H9 (cell line): ENCODE data around the gene HLA-DMA. TPM values are rescaled to one million over a fixed set of nuclear protein-coding genes. Genes with fewer than 3 reads are reported as not detected.

Source experiments
- DNase-seq: peaks from one replicate; pipeline ENCODE4 v3.0.0-alpha.2; 2017
- H2AFZ ChIP-seq: one replicate; pipeline ENCODE4 v1.6.1; 2013; ENCODE audit warnings: mild to moderate bottlenecking, low read length, control low read depth, moderate library complexity
- H2AK5ac ChIP-seq: 2 replicates; pipeline ENCODE4 v1.6.1; 2013; ENCODE audit warnings: low read length, control low read depth, mixed read lengths; ENCODE audit not compliant: insufficient read length
- H2BK120ac ChIP-seq: one replicate; pipeline ENCODE4 v1.6.1; 2013; ENCODE audit warnings: low read depth, mild to moderate bottlenecking, low read length, control low read depth, inconsistent platforms; ENCODE audit not compliant: poor library complexity, severe bottlenecking
- H2BK12ac ChIP-seq: 2 replicates; pipeline ENCODE4 v1.6.1; 2013; ENCODE audit warnings: low read length, control low read depth, mixed read lengths, low read depth; ENCODE audit not compliant: insufficient read length
- H2BK15ac ChIP-seq: 2 replicates; pipeline ENCODE4 v1.6.1; 2013; ENCODE audit warnings: low read depth, low read length, control low read depth
- H2BK20ac ChIP-seq: one replicate; pipeline ENCODE4 v1.6.1; 2013; ENCODE audit warnings: low read depth, mild to moderate bottlenecking, low read length, control low read depth, inconsistent platforms; ENCODE audit not compliant: poor library complexity, severe bottlenecking
- H2BK5ac ChIP-seq: 2 replicates; pipeline ENCODE4 v1.6.1; 2013; ENCODE audit warnings: low read length, control low read depth, mixed read lengths; ENCODE audit not compliant: insufficient read length
- H3K14ac ChIP-seq: 2 replicates; pipeline ENCODE4 v1.6.1; 2013; ENCODE audit warnings: low read length, control low read depth; ENCODE audit not compliant: insufficient read depth
- H3K18ac ChIP-seq: 2 replicates; pipeline ENCODE4 v1.6.1; 2013; ENCODE audit warnings: low read depth, mild to moderate bottlenecking, mixed read lengths, low read length, control low read depth; ENCODE audit not compliant: insufficient read length
- H3K23ac ChIP-seq: 2 replicates; pipeline ENCODE4 v1.6.1; 2013; ENCODE audit warnings: low read length, control low read depth, mixed read lengths, low read depth; ENCODE audit not compliant: insufficient read length
- H3K23me2 ChIP-seq: 2 replicates; pipeline ENCODE4 v1.6.1; 2013; ENCODE audit warnings: low read depth, mild to moderate bottlenecking, mixed read lengths, low read length, control low read depth; ENCODE audit not compliant: insufficient read length, poor library complexity, severe bottlenecking
- H3K27ac ChIP-seq: 2 replicates; pipeline ENCODE4 v1.5.1; 2013; ENCODE audit warnings: low read length, control low read depth, mixed read lengths, low read depth; ENCODE audit not compliant: insufficient read length
- H3K27me3 ChIP-seq: 2 replicates; pipeline ENCODE4 v1.6.1; 2013; ENCODE audit warnings: low read length, control low read depth, inconsistent platforms; ENCODE audit not compliant: insufficient read depth
- H3K4ac ChIP-seq: 2 replicates; pipeline ENCODE4 v1.6.1; 2013; ENCODE audit warnings: low read depth, mild to moderate bottlenecking, control low read depth, inconsistent platforms, low read length, moderate library complexity
- H3K4me1 ChIP-seq: 2 replicates; pipeline ENCODE4 v1.6.1; 2013; ENCODE audit warnings: low read length, control low read depth, inconsistent platforms; ENCODE audit not compliant: insufficient read depth
- H3K4me2 ChIP-seq: 2 replicates; pipeline ENCODE4 v1.6.1; 2013; ENCODE audit warnings: low read length, control low read depth, mixed read lengths; ENCODE audit not compliant: insufficient read length, insufficient read depth
- H3K56ac ChIP-seq: 2 replicates; pipeline ENCODE4 v1.6.1; 2013; ENCODE audit warnings: low read depth, mild to moderate bottlenecking, mixed read lengths, low read length, control low read depth; ENCODE audit not compliant: insufficient read length
- H3K79me1 ChIP-seq: 2 replicates; pipeline ENCODE4 v1.6.1; 2013; ENCODE audit warnings: low read depth, mild to moderate bottlenecking, moderate library complexity, low read length, control low read depth, inconsistent platforms; ENCODE audit not compliant: insufficient read depth, poor library complexity, severe bottlenecking
- H3K79me2 ChIP-seq: 2 replicates; pipeline ENCODE4 v1.6.1; 2013; ENCODE audit warnings: low read length, control low read depth, inconsistent platforms; ENCODE audit not compliant: insufficient read depth
- H3K9ac ChIP-seq: 2 replicates; pipeline ENCODE4 v1.6.1; 2013; ENCODE audit warnings: low read length, control low read depth, mixed read lengths; ENCODE audit not compliant: insufficient read length; ENCODE audit errors: extremely low read depth
- H3K9me3 ChIP-seq: one replicate; pipeline ENCODE4 v1.6.1; 2013; ENCODE audit warnings: low read depth, low read length, inconsistent platforms; ENCODE audit not compliant: control insufficient read depth
- H3T11ph ChIP-seq: one replicate; pipeline ENCODE4 v1.6.1; 2013; ENCODE audit warnings: mild to moderate bottlenecking, low read length, control low read depth, inconsistent platforms
- H4K20me1 ChIP-seq: one replicate; pipeline ENCODE4 v1.6.1; 2013; ENCODE audit not compliant: control insufficient read depth, insufficient read length, insufficient read depth
- H4K5ac ChIP-seq: 2 replicates; pipeline ENCODE4 v1.6.1; 2013; ENCODE audit warnings: low read depth, mild to moderate bottlenecking, mixed read lengths, low read length, control low read depth; ENCODE audit not compliant: insufficient read length
- H4K8ac ChIP-seq: replicated peaks from 2 replicates; pipeline ENCODE4 v1.6.1; 2013; ENCODE audit warnings: low read length, control low read depth, mixed read lengths, low read depth; ENCODE audit not compliant: insufficient read length
- H4K91ac ChIP-seq: 2 replicates; pipeline ENCODE4 v1.6.1; 2013; ENCODE audit warnings: low read depth, mild to moderate bottlenecking, moderate library complexity, mixed read lengths, low read length, control low read depth; ENCODE audit not compliant: insufficient read length
- H3K27ac Mint-ChIP-seq, 3 experiments: 2 replicates in 2 of 3; 3 replicates in 1 of 3; pipeline ENCODE4 v1.8.0; 2020 to 2021; ENCODE audit warnings: mixed read lengths in 3 of 3, mild to moderate bottlenecking in 1 of 3, moderate library complexity in 1 of 3
- H3K27me3 Mint-ChIP-seq: 2 replicates; pipeline ENCODE4 v1.8.0; 2021; ENCODE audit warnings: low read depth, mild to moderate bottlenecking, moderate library complexity, mixed read lengths
- H3K36me3 Mint-ChIP-seq, 3 experiments: 2 replicates in 2 of 3; 3 replicates in 1 of 3; pipeline ENCODE4 v1.8.0; 2020 to 2021; ENCODE audit warnings: low read depth in 3 of 3, mixed read lengths in 3 of 3; ENCODE audit not compliant: insufficient read depth in 1 of 3
- H3K4me1 Mint-ChIP-seq, 2 experiments: 2 replicates each; pipeline ENCODE4 v1.8.0; 2020; ENCODE audit warnings: mixed read lengths in 2 of 2
- H3K4me3 Mint-ChIP-seq, 2 experiments: 2 replicates in 1 of 2; 3 replicates in 1 of 2; pipeline ENCODE4 v1.8.0; 2020 to 2021; ENCODE audit warnings: mild to moderate bottlenecking in 2 of 2, mixed read lengths in 2 of 2, moderate library complexity in 1 of 2
- H3K9me3 Mint-ChIP-seq, 2 experiments: 2 replicates in 1 of 2; 3 replicates in 1 of 2; pipeline ENCODE4 v1.8.0; 2020; ENCODE audit warnings: mild to moderate bottlenecking in 2 of 2, mixed read lengths in 2 of 2, moderate library complexity in 1 of 2
- WGBS: extraction: QIAGEN DNeasy Blood & Tissue Kit; methylation state at CpG from one replicate; pipeline ENCODE4 v1.1.7; 2013; ENCODE audit warnings: missing lambda C conversion rate, low lambda C conversion rate, mixed read lengths; ENCODE audit not compliant: insufficient read length; ENCODE audit errors: extremely low coverage; 5-methylcytosine and 5-hydroxymethylcytosine counted together
- total RNA-seq: library from RNA; stranded (reverse); gene quantifications from 2 replicates; pipeline ENCODE4 v1.2.1, GENCODE V29; 2021
- TF ChIP-seq, protein P1 (sequence below): fragments of 200-600 bp; sonication (generic); conservative IDR thresholded peaks from 3 replicates; pipeline ENCODE4 v1.8.0; 2021; ENCODE audit warnings: antibody characterized with exemption, mild to moderate bottlenecking

Gene HLA-DMA
- total RNA-seq, 1 experiment from 2014 or later: 7.5 TPM

DNA sequence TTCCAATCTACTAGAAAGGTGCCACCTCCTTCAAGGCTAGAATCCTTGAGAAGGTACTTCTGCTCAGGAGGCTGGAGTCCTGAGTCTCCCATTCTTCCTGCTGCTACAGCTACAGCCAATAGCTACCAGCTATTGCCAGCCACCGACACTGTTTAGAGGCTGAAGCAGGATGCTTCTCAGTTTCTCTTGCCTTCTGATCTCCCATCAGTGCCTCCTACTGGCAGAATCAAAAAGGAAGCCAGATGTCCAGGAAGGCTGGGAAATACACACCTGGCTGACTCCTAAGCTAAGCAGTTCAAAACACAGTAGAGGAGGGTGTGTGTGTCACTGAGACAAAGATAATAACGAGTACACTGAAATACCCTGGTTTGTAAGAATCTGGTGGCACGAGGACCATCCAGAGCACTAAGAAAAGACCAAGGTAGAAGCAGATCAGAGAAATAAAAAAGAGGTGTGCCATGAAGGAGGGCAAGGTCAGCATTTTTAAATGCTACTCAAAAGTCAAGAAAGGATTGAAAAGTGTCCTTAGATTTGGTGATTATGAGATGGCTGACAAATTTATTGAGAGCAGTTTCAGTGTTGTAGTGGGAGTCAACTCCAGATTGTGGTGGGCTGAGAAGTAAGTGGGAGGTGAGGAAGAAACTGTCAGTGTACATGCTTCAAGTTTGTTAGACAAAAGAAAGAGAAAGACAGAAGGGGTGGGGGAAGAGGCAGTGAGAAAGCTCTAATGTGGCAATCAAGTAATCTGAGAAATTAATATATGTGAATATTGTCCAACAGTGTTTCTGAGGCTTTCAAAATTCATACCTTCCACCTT lies 2.3 kb upstream of the HLA-DMA start:
- H3K36me3 Mint-ChIP-seq: no peaks in the 10 kb centered on the region
- Histone ChIP-seq H2BK12ac (no peak overlapping the region), H2BK120ac (no peak overlapping the region), H3K79me2 (no peaks in the 10 kb centered on the region), H3T11ph (no peak overlapping the region), H4K8ac (no peak overlapping the region), H3K23me2 (no peaks in the 10 kb centered on the region), H3K79me1 (no peaks in the 10 kb centered on the region), H3K9me3 (no peaks in the 10 kb centered on the region), H2BK20ac (no peak overlapping the region), H3K4me2 (no peak overlapping the region), H3K4ac (no peak overlapping the region), H2AFZ (no peak overlapping the region), H4K5ac (no peak overlapping the region), H2BK5ac (no peak overlapping the region), H2BK15ac (no peak overlapping the region), H3K23ac (no peak overlapping the region), H3K56ac (no peak overlapping the region), H3K18ac (no peak overlapping the region), H3K27me3 (no peaks in the 10 kb centered on the region; the same call in 1 of the 2 replicates), H3K9ac (no peak overlapping the region), H4K91ac (no peak overlapping the region), H3K27ac (no peak overlapping the region), H3K14ac (no peak overlapping the region), H3K4me1 (peaks cover 3% of the 10 kb centered on the region; the same call in 1 of the 2 replicates), H4K20me1 (no peaks in the 10 kb centered on the region), H2AK5ac (no peak overlapping the region)
- no peaks in the 10 kb centered on the region for H3K9me3 Mint-ChIP-seq
- no peaks in the 10 kb centered on the region for H3K27me3 Mint-ChIP-seq
- no CpG with 5 or more reads among the region's 3 CpGs for WGBS
- no peak overlapping the region for H3K4me3 Mint-ChIP-seq
- no peak overlapping the region for H3K27ac Mint-ChIP-seq
- TF ChIP-seq, protein P1, sequence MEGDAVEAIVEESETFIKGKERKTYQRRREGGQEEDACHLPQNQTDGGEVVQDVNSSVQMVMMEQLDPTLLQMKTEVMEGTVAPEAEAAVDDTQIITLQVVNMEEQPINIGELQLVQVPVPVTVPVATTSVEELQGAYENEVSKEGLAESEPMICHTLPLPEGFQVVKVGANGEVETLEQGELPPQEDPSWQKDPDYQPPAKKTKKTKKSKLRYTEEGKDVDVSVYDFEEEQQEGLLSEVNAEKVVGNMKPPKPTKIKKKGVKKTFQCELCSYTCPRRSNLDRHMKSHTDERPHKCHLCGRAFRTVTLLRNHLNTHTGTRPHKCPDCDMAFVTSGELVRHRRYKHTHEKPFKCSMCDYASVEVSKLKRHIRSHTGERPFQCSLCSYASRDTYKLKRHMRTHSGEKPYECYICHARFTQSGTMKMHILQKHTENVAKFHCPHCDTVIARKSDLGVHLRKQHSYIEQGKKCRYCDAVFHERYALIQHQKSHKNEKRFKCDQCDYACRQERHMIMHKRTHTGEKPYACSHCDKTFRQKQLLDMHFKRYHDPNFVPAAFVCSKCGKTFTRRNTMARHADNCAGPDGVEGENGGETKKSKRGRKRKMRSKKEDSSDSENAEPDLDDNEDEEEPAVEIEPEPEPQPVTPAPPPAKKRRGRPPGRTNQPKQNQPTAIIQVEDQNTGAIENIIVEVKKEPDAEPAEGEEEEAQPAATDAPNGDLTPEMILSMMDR: peak; percentile 72
- peaks cover 16 to 18% of the 10 kb centered on the region in 2 experiments for H3K4me1 Mint-ChIP-seq
- DNase-seq: peak; percentile 86
